GM21367 (cell line): ENCODE measurements around the gene PLXNA3.
A peak's percentile ranks its signal among the peaks of the same experiment; 100 is the strongest.

ENCODE experiments used
- ATAC-seq: cut with Tn5 transposase; IDR thresholded peaks from one replicate; pipeline ENCODE4 v1.9.1; 2021; ENCODE audit not compliant: unreplicated experiment

The PLXNA3 gene

DNA sequence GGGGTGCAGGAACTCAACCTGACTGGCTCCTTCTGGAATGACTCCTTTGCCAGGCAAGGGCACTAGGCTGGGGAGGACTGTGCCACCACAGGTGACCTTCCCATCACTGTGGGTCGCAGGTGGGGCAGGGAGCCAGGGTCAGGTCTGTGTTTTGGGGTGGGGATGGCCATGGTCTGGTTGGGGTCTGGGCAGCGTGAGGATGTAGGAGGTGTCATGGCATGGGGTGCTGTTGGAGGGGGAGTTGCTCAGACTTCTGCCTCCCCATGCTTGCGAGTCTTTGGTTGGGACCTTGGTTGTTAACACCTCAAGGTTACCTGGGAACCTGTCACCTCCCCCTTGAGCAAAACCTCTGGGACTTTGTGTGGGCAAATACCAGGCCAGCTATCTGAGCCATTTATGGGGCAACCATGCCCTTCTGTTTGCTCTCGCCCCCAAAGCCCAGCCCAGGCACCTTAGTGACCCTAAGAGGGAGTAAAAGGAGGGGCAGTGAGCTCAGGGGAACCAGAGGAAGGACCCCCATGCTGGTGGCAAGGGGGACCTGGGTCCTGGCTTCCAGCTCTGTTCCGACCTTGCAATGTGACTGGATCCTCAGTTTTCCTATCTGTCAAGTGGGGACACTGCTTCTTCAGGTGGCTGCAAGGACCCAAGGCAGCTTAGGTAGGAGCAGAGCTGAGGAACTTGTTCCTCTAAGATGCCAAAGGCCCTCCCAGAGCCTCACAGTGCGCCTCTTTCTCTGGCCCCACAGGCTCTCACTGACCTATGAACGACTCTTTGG lies 23.5 kb upstream of the PLXNA3 start:
- ATAC-seq: no peak

DNA sequence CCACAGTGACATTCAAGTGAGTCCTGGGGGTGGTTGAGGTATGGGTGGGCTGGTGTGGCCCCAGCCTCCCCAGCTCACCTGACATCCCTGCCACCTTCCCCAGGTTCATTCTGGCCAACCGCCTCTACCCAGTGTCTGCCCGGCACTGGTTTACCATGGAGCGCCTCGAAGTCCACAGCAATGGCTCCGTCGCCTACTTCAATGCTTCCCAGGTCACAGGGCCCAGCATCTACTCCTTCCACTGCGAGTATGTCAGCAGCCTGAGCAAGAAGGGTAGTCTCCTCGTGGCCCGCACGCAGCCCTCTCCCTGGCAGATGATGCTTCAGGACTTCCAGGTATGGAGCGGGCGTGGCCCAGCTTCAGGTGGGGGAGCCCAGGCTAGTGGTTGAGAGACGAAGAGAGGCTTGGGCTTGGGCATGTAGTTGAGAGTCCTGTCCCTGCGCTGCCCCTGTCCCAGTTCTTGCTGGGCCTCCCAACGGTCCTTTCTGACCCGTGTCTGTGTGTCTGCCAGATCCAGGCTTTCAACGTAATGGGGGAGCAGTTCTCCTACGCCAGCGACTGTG lies 22.8 kb upstream of the PLXNA3 start:
- ATAC-seq: no peak

GRCh38 chrX:154436374-154436982 lies 21.6 kb upstream of the PLXNA3 start:
- peak; percentile 18 for ATAC-seq

DNA sequence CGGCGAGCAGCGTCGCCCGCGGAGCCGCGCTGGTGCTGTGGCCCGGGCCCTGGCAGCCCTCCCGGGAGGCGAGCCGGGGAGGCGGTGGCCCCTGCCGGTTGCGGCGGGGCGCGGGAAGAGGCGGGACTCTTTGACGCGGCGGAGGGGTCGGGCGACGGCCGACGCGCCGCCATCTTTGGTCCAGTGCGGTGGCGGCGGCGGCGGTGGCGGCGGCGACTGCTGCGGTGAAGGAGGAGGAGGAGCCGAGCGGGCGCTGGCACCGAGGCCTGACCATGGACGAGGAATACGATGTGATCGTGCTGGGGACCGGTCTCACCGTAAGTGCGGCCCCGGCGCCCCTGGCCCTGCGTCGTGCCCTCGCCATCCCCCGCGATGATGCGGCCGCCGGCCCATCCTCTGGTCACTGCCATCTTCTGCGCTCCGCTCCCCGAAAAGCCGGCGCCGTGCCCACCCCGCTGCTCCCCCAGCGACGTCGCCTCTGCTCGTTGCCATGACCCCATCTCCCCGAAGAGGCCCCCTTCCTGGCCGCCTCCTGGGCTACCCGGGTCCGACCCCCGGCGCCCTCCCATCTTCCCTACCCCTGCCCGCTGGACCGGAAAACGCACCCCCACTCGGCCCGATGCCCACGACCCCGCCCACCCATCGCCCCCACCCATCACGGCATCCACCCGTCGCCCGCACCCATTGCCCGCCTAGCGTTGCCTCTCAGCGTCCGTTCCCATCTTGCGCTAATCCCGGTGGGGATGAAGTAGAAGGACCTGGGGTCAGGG lies 20.9 kb upstream of the PLXNA3 start, which contains the start of gene GDI1:
GDI1 (plus strand) TSS at position 172 of the 770 bp plus-strand sequence; CDS start at position 273, 101 bp downstream.
- peak; percentile 36 for ATAC-seq

GRCh38 chrX:154437971-154438893 lies 19.8 kb upstream of the PLXNA3 start:
- no peak for ATAC-seq

DNA sequence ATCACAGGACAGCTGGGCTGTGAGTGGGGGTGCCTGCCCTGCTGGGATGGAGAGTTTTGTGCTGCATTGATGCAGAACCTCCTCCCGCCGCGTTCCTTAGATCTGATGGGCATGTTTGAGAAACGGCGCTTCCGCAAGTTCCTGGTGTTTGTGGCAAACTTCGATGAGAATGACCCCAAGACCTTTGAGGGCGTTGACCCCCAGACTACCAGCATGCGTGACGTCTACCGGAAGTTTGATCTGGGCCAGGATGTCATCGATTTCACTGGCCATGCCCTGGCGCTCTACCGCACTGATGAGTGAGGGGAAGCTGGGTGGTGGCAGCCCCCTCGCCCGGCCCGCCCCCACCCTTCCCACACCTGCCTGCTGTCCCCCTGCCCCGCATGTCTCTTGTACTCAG lies 18.2 kb upstream of the PLXNA3 start:
- ATAC-seq: no peak

DNA sequence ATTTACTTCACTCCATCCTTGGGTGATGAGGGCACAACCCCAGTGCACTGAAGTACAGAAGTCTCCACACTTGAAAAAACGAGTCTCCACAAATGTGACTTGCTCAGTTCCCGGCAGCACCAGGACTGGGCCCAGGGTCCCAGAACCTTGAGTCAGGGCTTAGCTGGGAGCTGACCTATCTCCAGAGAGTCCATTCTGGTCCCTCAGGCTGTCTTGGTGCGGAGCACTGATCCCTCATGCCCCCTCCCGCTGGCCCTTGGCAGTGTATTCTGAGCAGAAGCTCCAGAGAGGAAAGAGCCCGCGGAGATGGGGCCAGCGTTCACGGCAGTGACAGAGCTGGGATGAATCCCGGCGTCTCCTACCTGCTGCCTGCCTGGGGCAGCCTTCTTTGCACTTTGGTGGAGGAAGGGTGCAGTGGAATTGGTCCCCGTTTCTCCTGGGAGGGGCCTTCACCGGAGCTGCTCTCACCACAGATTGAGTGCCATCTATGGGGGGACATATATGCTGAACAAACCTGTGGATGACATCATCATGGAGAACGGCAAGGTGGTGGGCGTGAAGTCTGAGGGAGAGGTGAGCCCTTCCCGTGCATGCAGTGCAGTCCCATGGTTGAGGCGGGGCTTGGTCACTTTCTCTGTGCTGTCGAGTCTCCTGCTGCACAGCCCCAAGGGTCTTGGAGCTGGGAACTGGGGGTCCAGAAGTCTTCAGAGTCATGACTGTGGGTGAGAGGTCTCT lies 17.3 kb upstream of the PLXNA3 start:
- ATAC-seq: no peak

DNA sequence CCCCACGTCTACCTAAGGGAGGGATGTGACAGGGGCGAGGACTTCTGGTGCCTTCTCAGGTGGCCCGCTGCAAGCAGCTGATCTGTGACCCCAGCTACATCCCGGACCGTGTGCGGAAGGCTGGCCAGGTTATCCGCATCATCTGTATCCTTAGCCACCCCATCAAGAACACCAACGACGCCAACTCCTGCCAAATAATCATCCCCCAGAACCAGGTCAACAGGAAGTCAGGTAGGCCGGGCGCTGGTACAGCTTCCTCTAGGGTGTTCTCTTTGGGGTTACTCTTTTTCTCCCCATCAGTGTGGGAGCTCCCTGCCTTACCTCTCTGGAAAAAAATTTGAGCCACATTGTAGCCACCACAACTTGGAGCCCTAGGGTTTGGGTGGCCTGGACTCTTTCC lies 16.5 kb upstream of the PLXNA3 start:
- ATAC-seq: no peak

- no peak for ATAC-seq
Measured at GRCh38 chrX:154441984-154442707, 15.9 kb upstream of the PLXNA3 start.

DNA sequence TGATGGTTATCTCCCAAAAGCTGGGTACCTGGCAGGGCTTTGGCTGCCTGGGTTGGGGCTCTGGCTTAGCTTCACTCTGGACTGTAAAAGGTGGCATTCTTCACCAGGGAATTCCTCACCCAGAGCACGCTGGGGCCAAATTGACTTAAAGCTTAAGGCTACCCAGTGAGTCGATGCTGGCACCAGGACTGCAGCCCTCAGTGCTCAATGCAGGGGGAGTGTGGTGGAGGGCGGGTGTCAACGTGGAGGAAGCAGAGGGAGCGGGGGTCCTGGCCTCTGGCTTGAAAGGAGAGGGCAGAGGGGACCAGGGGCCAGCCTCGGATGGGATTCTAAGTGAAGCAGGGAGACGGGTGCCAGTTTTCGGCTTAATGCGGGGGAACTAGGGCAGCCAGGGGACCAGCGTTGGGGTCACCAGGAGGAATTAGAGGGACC lies 14.6 kb upstream of the PLXNA3 start:
- ATAC-seq: no peak

DNA sequence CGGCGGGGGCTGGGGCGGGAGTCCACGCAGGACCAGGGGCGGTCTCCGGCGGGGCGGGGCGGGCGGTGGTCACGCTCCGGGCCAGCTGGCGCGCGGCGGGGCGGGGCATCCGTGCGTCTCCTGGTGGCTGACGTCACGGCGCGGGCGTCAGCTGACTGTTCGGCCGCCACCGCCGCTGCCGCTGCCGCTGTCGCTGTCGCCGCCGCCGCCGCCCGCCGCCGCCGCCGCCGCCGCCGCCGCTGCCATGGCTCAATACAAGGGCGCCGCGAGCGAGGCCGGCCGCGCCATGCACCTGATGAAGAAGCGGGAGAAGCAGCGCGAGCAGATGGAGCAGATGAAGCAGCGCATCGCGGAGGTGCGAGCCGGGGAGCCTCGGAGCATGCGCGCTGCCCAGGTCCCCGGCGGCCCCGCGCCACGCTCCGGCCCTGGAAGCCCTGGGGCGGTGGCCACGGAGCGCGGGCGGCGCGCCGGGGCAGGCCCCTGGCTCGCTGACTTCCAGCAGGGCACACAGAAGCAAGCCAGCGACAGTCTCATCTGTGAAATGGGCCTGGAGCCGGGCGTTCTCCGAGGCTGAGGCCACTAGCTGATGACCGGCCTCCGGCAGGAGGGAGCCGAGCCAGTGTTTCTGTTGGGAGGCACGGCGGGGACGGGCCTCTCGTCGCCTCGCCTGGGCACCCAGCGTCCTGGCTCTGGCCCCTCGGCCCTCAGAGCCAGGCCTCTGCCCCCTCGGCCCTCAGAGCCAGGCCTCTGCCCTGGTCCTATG lies 13.9 kb upstream of the PLXNA3 start, which contains the start of gene FAM50A:
FAM50A (plus strand) TSS at position 150 of the 763 bp plus-strand sequence; CDS start at position 245, 95 bp downstream.
- ATAC-seq: peak; percentile 63

DNA sequence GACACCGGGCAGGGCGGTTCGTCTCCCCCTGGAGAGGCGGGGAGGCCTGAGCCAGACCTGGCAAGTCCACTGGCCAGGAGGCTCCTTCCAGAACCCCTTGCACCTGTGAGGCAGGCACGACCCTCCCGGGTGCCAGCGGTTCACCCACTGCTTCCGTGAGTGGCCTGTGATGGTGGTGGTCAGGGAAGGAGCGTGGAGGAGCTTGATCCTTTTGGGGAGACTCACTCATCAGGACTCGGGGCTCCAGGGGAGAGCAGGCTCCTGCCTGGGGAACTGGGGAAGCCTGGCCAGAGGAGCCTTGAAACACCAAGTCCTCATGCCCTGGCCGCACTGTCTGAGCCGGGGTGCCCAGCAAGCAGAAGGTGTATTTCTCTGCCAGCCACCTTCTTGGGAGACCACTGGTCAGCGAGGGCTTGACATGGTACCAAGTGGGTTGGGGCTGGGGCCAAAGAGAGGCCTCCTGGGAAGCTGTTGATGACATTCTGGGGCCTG lies 13.3 kb upstream of the PLXNA3 start:
- ATAC-seq: no peak

DNA sequence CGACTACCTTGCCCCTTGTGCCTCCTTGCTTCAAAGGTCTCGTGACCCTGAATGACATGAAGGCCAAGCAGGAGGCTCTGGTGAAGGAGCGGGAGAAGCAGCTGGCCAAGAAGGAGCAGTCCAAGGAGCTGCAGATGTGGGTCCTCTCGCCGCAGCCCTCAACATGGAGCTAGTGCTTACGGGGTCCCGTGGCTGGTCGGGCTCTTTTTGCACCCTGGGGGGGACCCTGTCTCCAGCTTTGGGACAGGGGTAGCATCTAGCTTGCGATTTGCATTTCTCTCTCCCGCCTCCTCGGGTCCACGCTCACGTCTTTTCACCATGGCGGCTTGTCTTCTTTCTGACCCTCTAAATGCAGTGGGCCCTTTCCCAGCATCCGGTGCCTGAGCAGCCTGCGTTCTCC lies 12.3 kb upstream of the PLXNA3 start:
- ATAC-seq: no peak

DNA sequence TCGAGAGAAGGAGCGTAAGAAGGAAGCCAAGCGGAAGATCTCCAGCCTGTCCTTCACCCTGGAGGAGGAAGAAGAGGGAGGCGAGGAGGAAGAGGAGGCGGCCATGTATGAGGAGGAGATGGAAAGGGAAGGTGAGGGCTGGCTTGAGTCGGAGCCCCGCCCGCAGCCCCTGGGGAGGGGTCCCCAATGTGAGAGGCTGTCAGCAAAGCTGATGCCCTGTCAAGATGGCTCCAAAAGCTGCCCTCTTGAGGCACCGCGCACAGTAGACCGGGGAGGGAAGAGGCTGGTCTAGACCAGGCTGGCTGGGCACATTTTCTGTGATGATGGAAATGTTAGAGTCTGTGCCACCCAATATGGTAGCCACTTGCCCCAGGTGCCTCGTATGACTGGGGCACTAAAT lies 11.7 kb upstream of the PLXNA3 start:
- no peak for ATAC-seq

- ATAC-seq: no peak
Measured at GRCh38 chrX:154448484-154448883, 9.6 kb upstream of the PLXNA3 start.

DNA sequence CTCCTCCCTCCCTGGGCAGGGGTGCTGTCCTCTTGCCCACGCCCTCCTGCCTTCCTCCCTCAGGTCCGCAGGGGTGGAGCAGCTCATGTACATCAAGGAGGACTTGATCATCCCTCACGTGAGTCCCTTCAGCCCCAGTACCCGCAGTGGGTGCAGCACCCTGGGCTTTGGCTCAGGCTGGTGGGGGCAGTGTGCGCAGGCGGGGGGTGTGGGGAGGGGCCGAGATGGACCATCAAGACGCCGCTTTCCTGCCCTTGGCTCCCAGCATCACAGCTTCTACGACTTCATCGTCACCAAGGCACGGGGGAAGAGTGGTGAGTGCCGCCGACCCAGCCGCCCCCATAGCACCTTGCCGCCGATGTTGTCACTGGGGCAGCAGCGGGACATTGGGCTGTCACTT lies 8.5 kb upstream of the PLXNA3 start:
- ATAC-seq: no peak

DNA sequence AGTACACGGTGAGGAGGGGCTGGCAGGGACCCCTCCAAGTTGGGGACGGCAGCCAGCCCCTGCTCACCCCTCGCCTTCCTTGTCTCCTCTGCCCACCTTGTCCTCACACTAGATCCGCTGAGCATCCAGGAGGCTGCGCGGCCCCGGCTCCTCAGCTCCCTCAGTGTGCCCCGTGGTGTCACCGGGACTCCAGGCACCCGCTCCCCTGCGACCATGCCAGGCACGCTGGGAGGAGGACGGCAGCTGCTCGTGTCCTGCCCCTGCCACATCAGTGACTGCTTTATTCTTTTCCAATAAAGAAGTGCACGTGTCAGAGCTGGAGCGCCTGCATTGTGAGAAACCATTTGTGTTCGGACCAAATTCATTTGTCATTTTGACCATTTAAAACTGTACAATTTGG lies 7.8 kb upstream of the PLXNA3 start:
- ATAC-seq: no peak

GRCh38 chrX:154452823-154453222 lies 5.3 kb upstream of the PLXNA3 start:
- no peak for ATAC-seq
